Lower leg skin (tissue), 4 donors: Measurements from ENCODE around the gene KIRREL3. TPM values are rescaled to one million over a fixed set of nuclear protein-coding genes. Genes with fewer than 3 reads are reported as not detected.

Experiments
- DNase-seq, 2 donors: peaks; one replicate each; pipeline ENCODE4 v3.0.0-alpha.2; 2019; ENCODE audit warnings: low spot score in 2 of 2
- H3K4me3 ChIP-seq: fragments of 200-600 bp; sonication (generic); 2 replicates; pipeline ENCODE4 v1.5.1; 2017; ENCODE audit warnings: mild to moderate bottlenecking, low read depth; ENCODE audit not compliant: poor library complexity, severe bottlenecking
- POLR2A ChIP-seq, 2 donors: fragments of 450-650 bp; IDR thresholded peaks; one replicate each; pipeline ENCODE4 v1.6.1; 2016 to 2017; ENCODE audit warnings: antibody characterized with exemption in 2 of 2, mild to moderate bottlenecking in 1 of 2, moderate library complexity in 1 of 2
- WGBS, 2 donors: methylation state at CpG; one replicate each; pipeline ENCODE4 v1.1.5; 2018; 5-methylcytosine and 5-hydroxymethylcytosine counted together
- intact Hi-C: fragments of 100-400 bp; cut with DNase I; formaldehyde crosslinking; loops from one replicate; pipeline ENCODE4 v1.15.0; 2023; ENCODE audit warnings: low total_unique reads
- total RNA-seq, 4 donors: library from RNA; depleted of rRNA; stranded (reverse); fragments of >200 nt; gene quantifications; one replicate each; pipeline ENCODE4 v1.1.0, GENCODE V29; 2016
- TF ChIP-seq, protein P1 (sequence below), 3 donors: fragments of 450-650 bp; IDR thresholded peaks; one replicate each; pipeline ENCODE4 v1.5.1; 2016; ENCODE audit warnings: antibody characterized with exemption in 3 of 3, mild to moderate bottlenecking in 3 of 3, moderate library complexity in 2 of 3

The KIRREL3 gene
- total RNA-seq, 4 donors from 2014 or later = 0.13 TPM; not detected in 3

DNA sequence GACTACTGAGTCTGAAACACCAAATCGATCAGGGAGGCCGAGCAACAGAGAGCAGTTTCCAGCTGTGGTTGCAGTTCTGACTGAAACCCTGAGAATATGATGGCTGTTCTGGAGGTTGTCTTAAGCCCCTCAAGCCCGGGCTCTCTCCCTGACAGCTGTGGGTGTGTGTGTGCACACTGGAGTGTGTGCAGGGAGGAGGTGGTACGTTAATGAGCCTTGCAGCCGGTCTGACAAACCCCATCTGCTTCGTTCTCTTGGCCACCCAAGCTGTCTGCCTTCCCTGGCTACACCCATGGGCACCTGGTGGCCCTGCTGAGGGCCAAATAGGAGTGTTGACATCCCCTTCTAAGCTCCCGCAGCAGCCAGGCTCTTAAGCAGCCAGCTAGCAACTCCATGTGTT, 189.8 kb downstream of the KIRREL3 start:
- TF ChIP-seq, protein P1, sequence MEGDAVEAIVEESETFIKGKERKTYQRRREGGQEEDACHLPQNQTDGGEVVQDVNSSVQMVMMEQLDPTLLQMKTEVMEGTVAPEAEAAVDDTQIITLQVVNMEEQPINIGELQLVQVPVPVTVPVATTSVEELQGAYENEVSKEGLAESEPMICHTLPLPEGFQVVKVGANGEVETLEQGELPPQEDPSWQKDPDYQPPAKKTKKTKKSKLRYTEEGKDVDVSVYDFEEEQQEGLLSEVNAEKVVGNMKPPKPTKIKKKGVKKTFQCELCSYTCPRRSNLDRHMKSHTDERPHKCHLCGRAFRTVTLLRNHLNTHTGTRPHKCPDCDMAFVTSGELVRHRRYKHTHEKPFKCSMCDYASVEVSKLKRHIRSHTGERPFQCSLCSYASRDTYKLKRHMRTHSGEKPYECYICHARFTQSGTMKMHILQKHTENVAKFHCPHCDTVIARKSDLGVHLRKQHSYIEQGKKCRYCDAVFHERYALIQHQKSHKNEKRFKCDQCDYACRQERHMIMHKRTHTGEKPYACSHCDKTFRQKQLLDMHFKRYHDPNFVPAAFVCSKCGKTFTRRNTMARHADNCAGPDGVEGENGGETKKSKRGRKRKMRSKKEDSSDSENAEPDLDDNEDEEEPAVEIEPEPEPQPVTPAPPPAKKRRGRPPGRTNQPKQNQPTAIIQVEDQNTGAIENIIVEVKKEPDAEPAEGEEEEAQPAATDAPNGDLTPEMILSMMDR (IDR thresholded peaks at IDR 0.05) = no peak
- no peak for TF ChIP-seq POLR2A (IDR thresholded peaks at IDR 0.05)
- H3K4me3 ChIP-seq = no peak overlapping the region
- 57 to 78% methylated on average over 7 of the region's 7 CpGs for WGBS, 2 donors
- intact Hi-C loops = no loop called here
- peak in 1 of 2 donors; percentile 46 for DNase-seq

GRCh38 chr11:126809514-126810289, 190.9 kb downstream of the KIRREL3 start:
- intact Hi-C loops = no loop called here
- WGBS, 2 donors = 77 to 81% methylated on average over 6 of the region's 6 CpGs
- TF ChIP-seq, protein P1 (IDR thresholded peaks at IDR 0.05) = no peak
- TF ChIP-seq POLR2A (IDR thresholded peaks at IDR 0.05) = no peak
- H3K4me3 ChIP-seq = no peak overlapping the region
- peak in 1 of 2 donors; percentile 13 for DNase-seq

DNA sequence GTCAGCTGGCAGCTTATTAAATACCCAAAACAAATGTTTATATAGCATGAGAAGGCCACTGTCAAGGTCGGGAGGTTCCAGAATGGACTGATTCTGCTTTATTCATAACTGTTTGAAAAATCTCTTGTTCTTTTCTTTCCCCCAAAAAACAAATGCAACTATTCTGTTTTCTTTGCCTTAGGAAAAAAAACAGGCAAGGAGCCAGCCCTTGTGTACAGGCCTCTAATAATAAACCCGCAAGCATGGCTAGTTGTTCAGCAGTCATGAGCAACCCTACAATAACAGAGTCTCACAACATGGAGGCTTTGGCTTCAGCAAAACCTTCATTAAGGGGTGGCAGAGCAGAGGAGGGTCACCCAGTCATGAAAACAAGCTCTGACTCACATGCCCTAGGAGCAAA, 191.7 kb downstream of the KIRREL3 start:
- intact Hi-C loops = no loop called here
- WGBS, 2 donors = 70 to 74% methylated on average over 2 of the region's 2 CpGs
- no peak for TF ChIP-seq POLR2A (IDR thresholded peaks at IDR 0.05)
- TF ChIP-seq, protein P1 (IDR thresholded peaks at IDR 0.05) = no peak
- DNase-seq = no peak
- H3K4me3 ChIP-seq = no peak overlapping the region

GRCh38 chr11:126808296-126808695, 192.3 kb downstream of the KIRREL3 start:
- 42 to 44% methylated on average over 2 of the region's 2 CpGs for WGBS, 2 donors
- DNase-seq = peak in 1 of 2 donors; percentile 15

GRCh38 chr11:126805870-126806269, 194.7 kb downstream of the KIRREL3 start:
- TF ChIP-seq, protein P1 (IDR thresholded peaks at IDR 0.05) = no peak
- no peak for TF ChIP-seq POLR2A (IDR thresholded peaks at IDR 0.05)
- intact Hi-C loops = no loop called here
- no peak overlapping the region for H3K4me3 ChIP-seq
- DNase-seq = peak in 1 of 2 donors; percentile 52
- 91 to 93% methylated on average over 3 of the region's 3 CpGs for WGBS, 2 donors

More at GRCh38 chr11:126808296-126808695, 192.3 kb downstream of the KIRREL3 start:
- no peak for TF ChIP-seq POLR2A (IDR thresholded peaks at IDR 0.05)
- TF ChIP-seq, protein P1 (IDR thresholded peaks at IDR 0.05) = no peak
- no peak overlapping the region for H3K4me3 ChIP-seq
- intact Hi-C loops = no loop called here
